OCI-LY3 (cell line): ENCODE measurements around the gene CITED2.
A peak's percentile ranks its signal among the peaks of the same experiment; 100 is the strongest.

Experiments used
- H2AFZ ChIP-seq: fragments of 200-600, 300-600 bp; shearing (Covaris generic); 2 replicates; pipeline ENCODE4 v1.6.0; 2014; ENCODE audit warnings: antibody characterized with exemption, low read depth, low read length
- H3K27ac ChIP-seq: fragments of 200-600, 300-600 bp; sonication (generic); 2 replicates; pipeline ENCODE4 v1.5.1; 2014; ENCODE audit warnings: mild to moderate bottlenecking, low read length, moderate library complexity, mixed read lengths
- H3K27me3 ChIP-seq: fragments of 200-600, 300-600 bp; sonication (generic); 2 replicates; pipeline ENCODE4 v1.6.1; 2014; ENCODE audit warnings: low read depth, low read length, mixed read lengths
- H3K36me3 ChIP-seq: fragments of 200-600, 300-600 bp; sonication (generic); replicated peaks from 2 replicates; pipeline ENCODE3; 2014; ENCODE audit warnings: low read depth, low read length, mixed read lengths
- H3K4me1 ChIP-seq: fragments of 300-600, 200-600 bp; sonication (generic); 2 replicates; pipeline ENCODE4 v1.6.1; 2014; ENCODE audit warnings: low read length, mixed read lengths
- H3K4me2 ChIP-seq: fragments of 200-600, 300-600 bp; sonication (generic); 2 replicates; pipeline ENCODE4 v1.6.1; 2014; ENCODE audit warnings: low read length, mixed read lengths
- H3K4me3 ChIP-seq: fragments of 300-600, 200-600 bp; sonication (generic); 2 replicates; pipeline ENCODE4 v1.5.1; 2014; ENCODE audit warnings: antibody characterized with exemption, mild to moderate bottlenecking, low read length, moderate library complexity
- H3K79me2 ChIP-seq: fragments of 300-600, 200-600 bp; shearing (Covaris generic); 2 replicates; pipeline ENCODE4 v1.6.1; 2014; ENCODE audit warnings: mild to moderate bottlenecking, low read length, mixed read lengths
- H3K9ac ChIP-seq: fragments of 300-600, 200-600 bp; shearing (Covaris generic); 2 replicates; pipeline ENCODE4 v1.6.0; 2014; ENCODE audit warnings: mild to moderate bottlenecking, low read length, moderate library complexity
- H3K9me3 ChIP-seq: fragments of 200-600, 300-600 bp; shearing (Covaris generic); 2 replicates; pipeline ENCODE4 v1.6.1; 2014; ENCODE audit warnings: low read length, mixed read lengths; ENCODE audit not compliant: insufficient read depth
- H4K20me1 ChIP-seq: fragments of 200-600, 300-600 bp; sonication (generic); 2 replicates; pipeline ENCODE4 v1.6.1; 2016; ENCODE audit warnings: low read length, mixed read lengths; ENCODE audit not compliant: insufficient read depth
- EZH2phosphoT487 ChIP-seq: fragments of 200-600 bp; shearing (Covaris generic); IDR thresholded peaks from 2 replicates; pipeline ENCODE4 v1.6.1; 2018; ENCODE audit warnings: antibody characterized with exemption, mixed run types, low read depth
- TF ChIP-seq, protein P1 (sequence below): fragments of 200-600, 300-600 bp; sonication (generic); IDR thresholded peaks from 2 replicates; pipeline ENCODE4 v1.5.1; 2014; ENCODE audit warnings: antibody characterized with exemption, low read length, low read depth

The CITED2 gene

DNA sequence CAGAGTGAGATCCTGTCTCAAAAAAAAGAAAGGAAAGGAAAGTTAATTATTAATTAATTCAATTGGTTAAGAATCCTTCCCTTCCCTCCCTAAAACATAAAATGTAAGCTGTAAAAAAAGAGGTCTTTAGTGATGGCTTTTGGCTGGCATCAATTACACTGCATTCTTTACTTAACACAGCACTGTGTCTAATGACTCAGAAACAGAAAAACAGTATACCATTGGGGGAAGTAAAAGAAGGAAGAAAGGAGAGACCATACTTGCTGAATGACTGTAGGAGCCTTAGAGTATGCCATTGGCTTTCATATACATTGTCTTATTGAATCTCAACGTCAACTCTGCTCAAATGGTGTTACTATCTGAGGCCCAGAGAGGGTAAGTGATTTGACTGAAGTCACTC, 18.3 kb upstream of the CITED2 start:
- Histone ChIP-seq H3K4me1 (peaks cover 26% of the 10 kb centered on the region), H3K27me3 (no peaks in the 10 kb centered on the region), H3K4me2 (peak overlapping the region; percentile 74), H2AFZ (no peak overlapping the region), H3K27ac (peak overlapping the region; percentile 92), H3K4me3 (peak overlapping the region; percentile 59), H3K9me3 (no peaks in the 10 kb centered on the region), H4K20me1 (no peaks in the 10 kb centered on the region), H3K9ac (peak overlapping the region; percentile 37; the same call in 1 of the 2 replicates), H3K36me3 (no peaks in the 10 kb centered on the region), H3K79me2 (no peaks in the 10 kb centered on the region)
- no peak for TF ChIP-seq EZH2phosphoT487
- TF ChIP-seq, protein P1, sequence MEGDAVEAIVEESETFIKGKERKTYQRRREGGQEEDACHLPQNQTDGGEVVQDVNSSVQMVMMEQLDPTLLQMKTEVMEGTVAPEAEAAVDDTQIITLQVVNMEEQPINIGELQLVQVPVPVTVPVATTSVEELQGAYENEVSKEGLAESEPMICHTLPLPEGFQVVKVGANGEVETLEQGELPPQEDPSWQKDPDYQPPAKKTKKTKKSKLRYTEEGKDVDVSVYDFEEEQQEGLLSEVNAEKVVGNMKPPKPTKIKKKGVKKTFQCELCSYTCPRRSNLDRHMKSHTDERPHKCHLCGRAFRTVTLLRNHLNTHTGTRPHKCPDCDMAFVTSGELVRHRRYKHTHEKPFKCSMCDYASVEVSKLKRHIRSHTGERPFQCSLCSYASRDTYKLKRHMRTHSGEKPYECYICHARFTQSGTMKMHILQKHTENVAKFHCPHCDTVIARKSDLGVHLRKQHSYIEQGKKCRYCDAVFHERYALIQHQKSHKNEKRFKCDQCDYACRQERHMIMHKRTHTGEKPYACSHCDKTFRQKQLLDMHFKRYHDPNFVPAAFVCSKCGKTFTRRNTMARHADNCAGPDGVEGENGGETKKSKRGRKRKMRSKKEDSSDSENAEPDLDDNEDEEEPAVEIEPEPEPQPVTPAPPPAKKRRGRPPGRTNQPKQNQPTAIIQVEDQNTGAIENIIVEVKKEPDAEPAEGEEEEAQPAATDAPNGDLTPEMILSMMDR, result no peak

DNA sequence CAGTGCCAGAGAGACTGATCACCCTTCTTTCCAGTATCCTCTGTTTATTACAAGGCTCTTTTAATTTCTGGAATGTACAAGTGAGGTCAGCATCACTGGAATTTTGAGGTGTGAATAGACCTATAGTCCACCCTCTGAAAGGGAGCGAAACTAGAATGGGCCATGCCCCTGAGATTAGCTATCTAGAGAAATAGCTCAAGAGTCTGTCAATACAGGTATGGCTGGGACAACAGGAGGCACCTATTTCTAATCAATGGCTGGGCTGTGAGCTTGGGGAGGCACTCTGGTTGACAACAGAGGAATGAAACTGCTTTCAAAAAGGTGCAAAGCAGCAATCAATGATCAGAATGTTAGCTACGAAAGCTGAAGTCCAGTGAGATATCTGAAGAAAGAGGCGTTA, 17.3 kb upstream of the CITED2 start:
- Histone ChIP-seq H3K9ac (no peak overlapping the region), H3K9me3 (no peaks in the 10 kb centered on the region), H4K20me1 (no peaks in the 10 kb centered on the region), H3K4me1 (peaks cover 30% of the 10 kb centered on the region), H3K4me2 (no peak overlapping the region), H3K79me2 (no peaks in the 10 kb centered on the region), H3K27me3 (no peaks in the 10 kb centered on the region), H2AFZ (no peak overlapping the region), H3K36me3 (no peaks in the 10 kb centered on the region), H3K27ac (no peak overlapping the region), H3K4me3 (no peak overlapping the region)
- TF ChIP-seq, protein P1, result no peak
- TF ChIP-seq EZH2phosphoT487, result no peak

DNA sequence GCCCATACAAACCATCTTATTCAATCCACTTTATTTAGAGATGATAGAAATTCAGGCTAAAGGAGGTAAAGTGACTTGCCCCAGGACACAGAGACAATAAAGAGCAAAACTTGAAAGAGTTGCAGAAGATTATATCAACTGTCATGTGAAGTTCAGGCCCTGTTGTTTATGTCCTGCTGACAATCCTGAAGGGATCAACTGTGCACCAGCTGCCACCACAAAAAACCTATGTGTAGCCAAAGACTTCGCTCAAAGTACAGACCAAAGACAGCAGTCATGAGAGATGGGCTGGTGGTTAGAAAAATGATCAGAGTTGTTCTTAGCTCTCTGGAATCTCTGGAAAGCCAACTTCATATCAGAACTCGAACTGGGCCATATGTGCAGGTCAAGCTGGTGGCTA, 16.0 kb upstream of the CITED2 start:
- no peak overlapping the region for H3K4me3 ChIP-seq
- H3K4me2 ChIP-seq, result no peak overlapping the region
- H2AFZ ChIP-seq, result no peak overlapping the region
- H3K9ac ChIP-seq, result no peak overlapping the region
- TF ChIP-seq EZH2phosphoT487, result no peak
- no peaks in the 10 kb centered on the region for H3K27me3 ChIP-seq
- no peaks in the 10 kb centered on the region for H3K36me3 ChIP-seq
- no peak overlapping the region for H3K27ac ChIP-seq
- peaks cover 26% of the 10 kb centered on the region for H3K4me1 ChIP-seq
- no peaks in the 10 kb centered on the region for H4K20me1 ChIP-seq
- no peaks in the 10 kb centered on the region for H3K9me3 ChIP-seq
- no peaks in the 10 kb centered on the region for H3K79me2 ChIP-seq

DNA sequence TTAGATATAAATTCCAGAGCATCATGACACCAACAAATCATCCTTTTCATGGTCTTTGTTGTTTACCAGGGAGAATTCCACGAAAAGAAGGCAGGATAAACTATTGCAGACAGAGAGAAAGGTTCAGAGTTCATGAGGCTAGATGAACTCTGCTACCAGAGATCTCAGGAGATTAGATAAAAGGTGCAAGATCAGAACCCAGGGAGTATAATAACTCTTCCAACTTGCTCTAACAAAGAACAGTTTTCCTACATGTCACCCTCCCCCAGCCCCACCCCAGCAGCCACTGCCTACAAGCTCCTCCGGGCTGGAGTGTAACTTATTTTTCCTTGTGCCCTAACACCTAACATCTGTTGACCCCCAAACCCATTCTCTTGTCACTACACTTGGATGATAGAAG, 13.9 kb upstream of the CITED2 start:
- Histone ChIP-seq H3K4me3 (no peak overlapping the region), H4K20me1 (no peaks in the 10 kb centered on the region), H2AFZ (no peak overlapping the region), H3K4me2 (no peak overlapping the region), H3K27me3 (no peaks in the 10 kb centered on the region), H3K79me2 (no peaks in the 10 kb centered on the region), H3K9ac (no peak overlapping the region), H3K36me3 (no peaks in the 10 kb centered on the region), H3K4me1 (peaks cover 19% of the 10 kb centered on the region), H3K27ac (no peak overlapping the region), H3K9me3 (no peaks in the 10 kb centered on the region)
- TF ChIP-seq EZH2phosphoT487, result no peak
- TF ChIP-seq, protein P1, result no peak

DNA sequence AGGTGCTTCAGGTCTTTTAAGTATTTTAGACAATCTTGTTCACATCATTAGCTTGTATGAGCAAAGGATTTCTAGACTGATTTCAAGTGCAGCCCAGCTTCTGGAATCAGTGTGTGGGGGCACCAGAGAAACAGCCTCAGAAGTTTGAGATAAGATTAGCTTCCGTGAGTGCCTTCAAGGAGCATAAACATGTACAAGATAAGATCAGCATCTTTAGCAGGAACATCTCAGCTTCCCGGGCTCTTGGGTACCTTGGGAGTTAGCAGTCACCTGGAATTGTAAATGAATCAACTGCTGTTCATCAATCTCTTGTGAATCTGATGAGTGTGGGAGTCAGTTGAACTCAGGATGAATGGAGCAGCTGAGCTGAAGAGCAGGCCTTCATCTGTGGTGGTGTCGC, 12.0 kb upstream of the CITED2 start:
- Histone ChIP-seq H3K4me2 (no peak overlapping the region), H3K79me2 (no peaks in the 10 kb centered on the region), H3K4me1 (peaks cover 4% of the 10 kb centered on the region), H3K36me3 (no peaks in the 10 kb centered on the region), H2AFZ (no peak overlapping the region), H4K20me1 (no peaks in the 10 kb centered on the region), H3K27ac (no peak overlapping the region), H3K4me3 (no peak overlapping the region), H3K9me3 (no peaks in the 10 kb centered on the region), H3K27me3 (no peaks in the 10 kb centered on the region), H3K9ac (no peak overlapping the region)
- no peak for TF ChIP-seq EZH2phosphoT487
- TF ChIP-seq, protein P1, result no peak
